Measurements from ENCODE around the gene PRDM7. TPM values are rescaled to one million over a fixed set of nuclear protein-coding genes. Genes with fewer than 3 reads are reported as not detected.

PRDM7 gene
- total and polyA plus RNA-seq, 2 of the 4 experiments (the other 2 are of a cell fraction), result not detected

DNA sequence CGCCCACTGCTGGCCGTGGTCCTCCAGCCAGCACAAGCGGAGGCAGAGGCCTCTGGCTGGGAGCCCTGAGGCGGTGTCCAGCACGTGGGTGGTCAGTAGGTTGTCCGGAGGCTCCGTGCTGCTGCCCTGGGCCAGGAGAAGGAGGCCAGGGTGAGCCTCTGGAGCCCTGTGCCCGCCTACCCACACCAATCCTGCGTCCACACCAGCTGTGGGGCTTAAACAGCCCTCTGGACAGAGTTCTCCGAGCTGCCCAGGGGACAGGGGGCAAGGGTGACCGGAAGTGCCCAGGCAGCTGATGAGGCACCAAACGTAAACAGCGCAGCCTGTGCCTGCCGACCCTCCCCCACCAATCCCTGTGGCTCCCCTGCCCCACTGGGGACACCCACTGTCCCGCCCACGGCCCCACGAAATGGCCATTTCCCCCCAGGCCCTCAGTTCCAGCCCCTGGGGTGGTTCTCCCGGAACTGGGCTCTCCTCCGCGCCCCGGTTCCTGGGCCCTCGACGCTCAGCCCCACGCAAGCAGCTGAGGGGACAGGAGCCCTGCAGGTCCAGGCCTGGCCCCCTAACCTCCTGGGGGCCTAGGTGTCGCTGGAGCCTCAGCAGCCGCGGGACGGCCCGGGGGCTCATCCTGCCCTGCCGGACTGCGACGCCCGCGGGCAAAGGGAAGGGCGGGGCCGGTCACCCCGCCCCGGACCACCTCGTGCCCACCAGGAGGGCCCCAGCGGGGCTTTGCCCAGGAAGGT is 30.0 kb downstream of the PRDM7 start:
- Histone ChIP-seq H2BK15ac (ENCODE audit: low read depth, low read length) (0 out of 3 replicates have a peak overlapping the region, but pooled peaks have one; percentile 41), H3K4me1 (ENCODE audit: control insufficient read depth, insufficient read depth, low read length) (peaks cover 11% of the 10 kb centered on the region), H2AK9ac (replicated peaks; ENCODE audit: low read depth, low read length, poor library complexity) (peak overlapping the region; percentile 84), H4K20me1 (ENCODE audit: insufficient read depth, low read length) (no peaks in the 10 kb centered on the region), H3K4ac (ENCODE audit: low read depth, low read length) (peak overlapping the region; percentile 61), H2AK5ac (ENCODE audit: low read depth, low read length) (peak overlapping the region; percentile 35; the same call in 1 of the 2 replicates), H2AFZ (replicated peaks; ENCODE audit: low read length, poor library complexity) (peak overlapping the region; percentile 89), H3K27me3 (ENCODE audit: control insufficient read depth, insufficient read depth, low read length) (no peaks in the 10 kb centered on the region), H3K4me2 (ENCODE audit: low read depth, low read length) (peak overlapping the region; percentile 4), H3K36me3 (ENCODE audit: control insufficient read depth, insufficient read depth, low read length) (peaks cover 12% of the 10 kb centered on the region; the same call in 1 of the 2 replicates), H4K5ac (ENCODE audit: low read depth, low read length) (peak overlapping the region; percentile 6), H3K14ac (replicated peaks; ENCODE audit: low read depth, low read length) (no peak overlapping the region; the same call in 1 of the 2 replicates), H2BK5ac (ENCODE audit: low read depth, low read length, poor library complexity, severe bottlenecking) (peak overlapping the region; percentile 44), H4K8ac (ENCODE audit: low read depth in 2 of 2, low read length in 2 of 2) (peak overlapping the region; percentile 65 to 84; a peak in 3 of 4 replicates), H3K9ac (ENCODE audit: low read depth, low read length) (peak overlapping the region; percentile 8; the same call in 1 of the 2 replicates), H3K23ac (ENCODE audit: low read depth, low read length) (peak overlapping the region; percentile 45; the same call in 1 of the 2 replicates), H2BK120ac (ENCODE audit: low read depth, low read length) (peak overlapping the region; percentile 12; the same call in 1 of the 2 replicates), H2BK20ac (ENCODE audit: low read depth, low read length) (0 out of 2 replicates have a peak overlapping the region, but pooled peaks have one; percentile 14), H3K9me1 (ENCODE audit: insufficient read depth, low read length) (no peaks in the 10 kb centered on the region), H3K18ac (ENCODE audit: low read depth, low read length) (peak overlapping the region; percentile 26; the same call in 1 of the 2 replicates), H3K4me3 (ENCODE audit: insufficient read depth, low read depth, low read length) (peak overlapping the region; percentile 20; the same call in 1 of the 2 replicates), H3K79me1 (ENCODE audit: low read depth in 1 of 2, low read length in 2 of 2) (no peaks in the 10 kb centered on the region), H4K91ac (ENCODE audit: insufficient read depth, low read depth, low read length) (peak overlapping the region; percentile 20; the same call in 1 of the 2 replicates), H3K9me3 (ENCODE audit: control insufficient read depth, insufficient read depth, low read length) (no peaks in the 10 kb centered on the region), H3K27ac (ENCODE audit: insufficient read depth, low read length) (no peak overlapping the region; the same call in 1 of the 2 replicates), H3K56ac (ENCODE audit: extremely low read depth, insufficient read depth, low read length) (no peak overlapping the region)
- intact Hi-C loops (cut with micrococcal nuclease), result no loop called here
- dilution Hi-C loops (cut with HindIII; ENCODE audit: low sequenced_read_pairs, unreplicated experiment), result no loop called here
- ChIA-PET POLR2A (ENCODE audit: unreplicated experiment) (no interaction called here), CTCF (no interaction called here)
- DNase-seq (peak; percentile 58), ATAC-seq (ENCODE audit: low read depth) (peak; percentile 72)
- in situ Hi-C loops (cut with MboI; ENCODE audit: low sequenced_read_pairs), result no loop called here
- WGBS, 2 experiments (ENCODE audit: extremely low coverage in 2 of 2, insufficient read length in 1 of 2), result 2% methylated on average over 7 of the region's 40 CpGs; no CpG with 5 or more reads in 1 of the 2 experiments
- BruUV-seq (replicated peaks), result no TSS peak
- TF ChIP-seq RCOR1 (IDR thresholded peaks at IDR 0.05; ENCODE audit: insufficient replicate concordance, low read length) (no peak), MAZ (IDR thresholded peaks at IDR 0.05; ENCODE audit: borderline replicate concordance, low read depth, low read length) (no peak), CEBPB (IDR thresholded peaks at IDR 0.05; ENCODE audit: low read depth, low read length) (no peak), RFX5 (IDR thresholded peaks at IDR 0.05; ENCODE audit: low read depth, low read length) (no peak), BHLHE40 (IDR thresholded peaks at IDR 0.05; ENCODE audit: low read depth, low read length) (peak; percentile 7; the same call in 1 of the 2 replicates), FOS (IDR thresholded peaks at IDR 0.05; ENCODE audit: low read depth, low read length) (no peak), MXI1 (IDR thresholded peaks at IDR 0.05; ENCODE audit: borderline replicate concordance, low read depth, low read length) (no peak), POLR2A (IDR thresholded peaks at IDR 0.05; ENCODE audit: low read depth, low read length) (no peak), MAFK (IDR thresholded peaks at IDR 0.05; ENCODE audit: low read depth, low read length) (no peak), RAD21 (IDR thresholded peaks at IDR 0.05; ENCODE audit: low read length) (no peak), SMC3 (IDR thresholded peaks at IDR 0.05; ENCODE audit: low read depth, low read length) (no peak)
- TF ChIP-seq, protein P1, sequence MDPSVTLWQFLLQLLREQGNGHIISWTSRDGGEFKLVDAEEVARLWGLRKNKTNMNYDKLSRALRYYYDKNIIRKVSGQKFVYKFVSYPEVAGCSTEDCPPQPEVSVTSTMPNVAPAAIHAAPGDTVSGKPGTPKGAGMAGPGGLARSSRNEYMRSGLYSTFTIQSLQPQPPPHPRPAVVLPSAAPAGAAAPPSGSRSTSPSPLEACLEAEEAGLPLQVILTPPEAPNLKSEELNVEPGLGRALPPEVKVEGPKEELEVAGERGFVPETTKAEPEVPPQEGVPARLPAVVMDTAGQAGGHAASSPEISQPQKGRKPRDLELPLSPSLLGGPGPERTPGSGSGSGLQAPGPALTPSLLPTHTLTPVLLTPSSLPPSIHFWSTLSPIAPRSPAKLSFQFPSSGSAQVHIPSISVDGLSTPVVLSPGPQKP (IDR thresholded peaks at IDR 0.05; ENCODE audit: borderline replicate concordance, low read depth, low read length), result no peak
- TF ChIP-seq, protein P2, sequence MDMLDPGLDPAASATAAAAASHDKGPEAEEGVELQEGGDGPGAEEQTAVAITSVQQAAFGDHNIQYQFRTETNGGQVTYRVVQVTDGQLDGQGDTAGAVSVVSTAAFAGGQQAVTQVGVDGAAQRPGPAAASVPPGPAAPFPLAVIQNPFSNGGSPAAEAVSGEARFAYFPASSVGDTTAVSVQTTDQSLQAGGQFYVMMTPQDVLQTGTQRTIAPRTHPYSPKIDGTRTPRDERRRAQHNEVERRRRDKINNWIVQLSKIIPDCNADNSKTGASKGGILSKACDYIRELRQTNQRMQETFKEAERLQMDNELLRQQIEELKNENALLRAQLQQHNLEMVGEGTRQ (IDR thresholded peaks at IDR 0.05; ENCODE audit: low read depth, low read length), result peak; percentile 58; the same call in 1 of the 2 replicates
- TF ChIP-seq, protein P3, sequence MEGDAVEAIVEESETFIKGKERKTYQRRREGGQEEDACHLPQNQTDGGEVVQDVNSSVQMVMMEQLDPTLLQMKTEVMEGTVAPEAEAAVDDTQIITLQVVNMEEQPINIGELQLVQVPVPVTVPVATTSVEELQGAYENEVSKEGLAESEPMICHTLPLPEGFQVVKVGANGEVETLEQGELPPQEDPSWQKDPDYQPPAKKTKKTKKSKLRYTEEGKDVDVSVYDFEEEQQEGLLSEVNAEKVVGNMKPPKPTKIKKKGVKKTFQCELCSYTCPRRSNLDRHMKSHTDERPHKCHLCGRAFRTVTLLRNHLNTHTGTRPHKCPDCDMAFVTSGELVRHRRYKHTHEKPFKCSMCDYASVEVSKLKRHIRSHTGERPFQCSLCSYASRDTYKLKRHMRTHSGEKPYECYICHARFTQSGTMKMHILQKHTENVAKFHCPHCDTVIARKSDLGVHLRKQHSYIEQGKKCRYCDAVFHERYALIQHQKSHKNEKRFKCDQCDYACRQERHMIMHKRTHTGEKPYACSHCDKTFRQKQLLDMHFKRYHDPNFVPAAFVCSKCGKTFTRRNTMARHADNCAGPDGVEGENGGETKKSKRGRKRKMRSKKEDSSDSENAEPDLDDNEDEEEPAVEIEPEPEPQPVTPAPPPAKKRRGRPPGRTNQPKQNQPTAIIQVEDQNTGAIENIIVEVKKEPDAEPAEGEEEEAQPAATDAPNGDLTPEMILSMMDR (conservative IDR thresholded peaks at IDR 0.05; ENCODE audit: low read depth, low read length), result no peak

Measured in IMR-90 (cell line).